GM12891 (cell line): ENCODE data around the gene STBD1.

Experiments
- DNase-seq: peaks from one replicate; pipeline ENCODE4 v3.0.0; 2011; ENCODE audit warnings: low spot score; ENCODE audit not compliant: insufficient read length
- FAIRE-seq: peaks from 2 replicates; lab custom pipeline; 2011; peaks lifted over from hg19 to GRCh38; lab: Jason Lieb, UNC
- PAX5 ChIP-seq: IDR thresholded peaks from 2 replicates; pipeline ENCODE4 v1.6.1; 2011; ENCODE audit warnings: low read length, moderate library complexity, mild to moderate bottlenecking; ENCODE audit not compliant: insufficient read depth, severe bottlenecking
- POLR2A ChIP-seq: IDR thresholded peaks from 2 replicates; pipeline ENCODE4 v1.6.1; 2011; ENCODE audit warnings: low read depth, low read length, control low read depth
- POLR2AphosphoS5 ChIP-seq: IDR thresholded peaks from 2 replicates; pipeline ENCODE4 v1.6.1; 2011; ENCODE audit warnings: low read depth, low read length, control low read depth
- POU2F2 ChIP-seq: IDR thresholded peaks from 2 replicates; pipeline ENCODE4 v1.6.1; 2011; ENCODE audit warnings: low read depth, mild to moderate bottlenecking, control low read depth, low read length, moderate library complexity
- SPI1 ChIP-seq: IDR thresholded peaks from 2 replicates; pipeline ENCODE4 v1.6.1; 2011; ENCODE audit warnings: low read depth, low read length, control low read depth
- TAF1 ChIP-seq: IDR thresholded peaks from 2 replicates; pipeline ENCODE4 v1.6.1; 2011; ENCODE audit warnings: low read depth, low read length, control low read depth

Gene STBD1

GRCh38 chr4:76313547-76313946 is 7.0 kb downstream of the STBD1 start:
- DNase-seq, result no peak
- FAIRE-seq, result no peak
- no peak for TF ChIP-seq POLR2A
- no peak for TF ChIP-seq PAX5
- TF ChIP-seq POU2F2, result no peak
- no peak for TF ChIP-seq SPI1
- TF ChIP-seq TAF1, result no peak
- no peak for TF ChIP-seq POLR2AphosphoS5

- TF ChIP-seq POU2F2, result no peak
- TF ChIP-seq POLR2A, result no peak
- TF ChIP-seq PAX5, result no peak
- DNase-seq, result no peak
- FAIRE-seq, result no peak
These were observed 8.9 kb downstream of the STBD1 start for GRCh38 chr4:76315267-76315918.

DNA sequence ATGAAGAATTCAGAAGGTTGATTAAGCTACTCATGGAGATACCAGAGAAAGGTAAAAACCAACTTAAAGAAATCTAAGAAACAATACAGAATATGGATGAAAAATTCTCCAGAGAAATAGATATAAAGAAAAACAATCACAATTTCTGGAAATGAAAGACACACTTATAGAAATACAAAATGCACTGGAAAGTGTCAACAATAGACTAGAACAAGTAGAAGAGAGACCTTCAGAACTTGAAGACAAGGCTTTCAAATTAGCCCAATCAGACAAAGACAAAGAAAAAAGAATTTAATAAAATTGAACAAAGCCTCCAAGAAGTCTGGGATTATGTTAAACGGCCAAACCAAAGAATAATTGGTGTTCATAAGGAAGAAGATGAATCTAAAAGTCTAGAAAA is 9.6 kb downstream of the STBD1 start:
- DNase-seq, result no peak
- TF ChIP-seq TAF1 (no peak), POLR2A (no peak), PAX5 (no peak), SPI1 (no peak), POLR2AphosphoS5 (no peak), POU2F2 (no peak)
- no peak for FAIRE-seq

- FAIRE-seq, result no peak
- DNase-seq, result no peak
- TF ChIP-seq POLR2A, result no peak
- no peak for TF ChIP-seq POLR2AphosphoS5
- no peak for TF ChIP-seq PAX5
- TF ChIP-seq TAF1, result no peak
- TF ChIP-seq POU2F2, result no peak
- TF ChIP-seq SPI1, result no peak
These were observed 15.7 kb downstream of the STBD1 start for GRCh38 chr4:76322236-76322635.

DNA sequence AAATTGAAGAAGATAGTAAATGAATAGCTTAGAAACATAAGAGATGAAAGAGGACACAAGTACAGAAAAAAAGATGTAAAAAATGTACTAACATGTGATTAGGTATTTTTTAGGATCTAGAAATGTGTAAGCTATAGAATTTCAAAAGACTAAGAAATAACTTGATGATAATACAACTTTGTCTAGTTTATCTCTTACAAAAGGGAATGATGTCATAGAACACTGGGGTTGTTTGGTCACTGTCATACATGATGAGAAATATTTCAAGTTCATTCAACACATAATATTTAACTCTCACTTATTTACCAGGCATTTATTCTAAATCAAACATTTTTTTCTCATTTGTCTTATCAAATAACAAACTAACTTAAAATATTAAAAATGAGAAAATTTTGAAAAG is 18.5 kb downstream of the STBD1 start:
- DNase-seq, result no peak
- no peak for FAIRE-seq

DNA sequence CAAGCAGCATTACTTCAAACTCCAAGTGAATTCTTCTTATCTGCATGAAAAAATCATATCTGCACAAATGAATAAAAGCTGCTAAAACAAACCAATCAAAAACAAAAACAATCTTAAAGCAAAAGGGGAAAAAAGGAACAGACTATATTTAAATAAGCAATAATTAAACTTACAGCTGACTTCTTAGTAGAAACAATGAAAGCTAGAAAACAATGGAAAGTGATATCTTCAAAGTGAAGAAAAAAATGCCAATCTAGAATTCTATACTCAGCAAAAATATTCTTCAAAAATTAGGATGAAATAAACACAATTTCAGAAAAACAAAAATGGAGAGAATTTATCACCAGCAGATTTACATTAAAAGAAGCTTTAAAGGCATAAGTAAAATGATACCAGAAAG is 20.0 kb downstream of the STBD1 start:
- TF ChIP-seq SPI1 (no peak), PAX5 (no peak), POLR2AphosphoS5 (no peak), TAF1 (no peak), POLR2A (no peak), POU2F2 (no peak)
- FAIRE-seq (no peak), DNase-seq (no peak)

More for the DNA sequence above, 18.5 kb downstream of the STBD1 start:
- TF ChIP-seq SPI1 (no peak), PAX5 (no peak), POLR2AphosphoS5 (no peak), TAF1 (no peak), POLR2A (no peak)

- TF ChIP-seq POLR2A (no peak), SPI1 (no peak), PAX5 (no peak), TAF1 (no peak), POLR2AphosphoS5 (no peak), POU2F2 (no peak)
- DNase-seq (no peak), FAIRE-seq (no peak)
These were observed 28.4 kb downstream of the STBD1 start for GRCh38 chr4:76334885-76335284.

DNA sequence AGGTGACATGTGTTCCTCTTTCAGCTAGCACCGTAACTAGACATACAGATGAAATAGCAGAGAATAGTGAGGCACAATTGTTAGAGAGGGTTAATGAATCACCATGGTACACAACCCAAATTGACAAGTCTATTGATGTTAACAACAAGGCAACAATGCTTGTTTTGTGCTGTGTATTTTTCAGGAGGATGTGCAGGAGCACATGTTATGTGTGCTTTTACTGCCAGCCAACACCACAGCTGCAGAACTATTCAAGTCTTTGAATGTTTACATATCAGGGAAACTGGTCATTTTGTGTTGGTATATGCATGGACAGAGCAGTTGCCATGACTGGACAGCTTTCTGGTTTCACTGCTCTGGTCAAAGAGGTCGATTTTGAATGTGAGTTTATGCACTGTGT is 32.8 kb downstream of the STBD1 start:
- TF ChIP-seq SPI1 (no peak), POLR2AphosphoS5 (no peak), POLR2A (no peak), POU2F2 (no peak), PAX5 (no peak), TAF1 (no peak)
- FAIRE-seq, result no peak
- DNase-seq, result no peak

- TF ChIP-seq POU2F2, result no peak
- no peak for TF ChIP-seq POLR2AphosphoS5
- TF ChIP-seq PAX5, result no peak
- TF ChIP-seq SPI1, result no peak
- TF ChIP-seq TAF1, result no peak
- no peak for TF ChIP-seq POLR2A
These were observed 34.5 kb downstream of the STBD1 start for GRCh38 chr4:76341063-76341462.

DNA sequence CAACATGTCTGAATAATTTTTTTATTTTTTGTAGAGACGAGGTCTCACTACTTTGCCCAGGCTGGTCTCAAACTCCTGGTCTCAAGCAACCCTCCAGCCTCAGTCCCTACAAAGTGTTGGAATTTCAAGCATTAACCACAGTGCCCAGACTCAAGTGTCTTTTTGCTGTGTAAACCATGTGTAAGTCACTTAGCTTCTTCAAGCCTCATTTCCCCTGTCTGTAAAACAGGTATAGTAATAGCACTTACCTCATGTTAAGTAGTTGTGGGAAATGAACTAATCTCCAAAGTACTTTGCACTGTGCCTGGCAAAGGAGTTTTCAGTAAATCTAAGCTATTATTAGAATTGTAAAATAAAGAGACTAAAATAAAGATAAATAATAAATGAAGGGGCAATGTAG is 35.7 kb downstream of the STBD1 start:
- TF ChIP-seq POU2F2 (no peak), PAX5 (no peak), POLR2A (no peak), POLR2AphosphoS5 (no peak), SPI1 (no peak), TAF1 (no peak)
- FAIRE-seq, result no peak

More at GRCh38 chr4:76341063-76341462, 34.5 kb downstream of the STBD1 start:
- no peak for DNase-seq
- no peak for FAIRE-seq

More for the DNA sequence above, 35.7 kb downstream of the STBD1 start:
- DNase-seq, result no peak
